ENCODE data around the gene REG1A.

Gene REG1A

GRCh38 chr2:79101024-79101423 lies 19.3 kb upstream of the REG1A start:
- H3K14ac ChIP-seq (ENCODE audit: low read length) = no peak overlapping the region
- no peak overlapping the region for H3K4me3 ChIP-seq (ENCODE audit: low read depth, low read length)
- H4K8ac ChIP-seq (ENCODE audit: low read depth, low read length) = no peak overlapping the region
- H4K91ac ChIP-seq (ENCODE audit: low read depth, low read length) = no peak overlapping the region
- H2BK12ac ChIP-seq (ENCODE audit: low read length) = no peak overlapping the region
- H3K79me1 ChIP-seq (ENCODE audit: low read length) = no peaks in the 10 kb centered on the region
- H2BK120ac ChIP-seq (ENCODE audit: insufficient read depth, low read length, poor library complexity) = no peak overlapping the region
- no peak for DNase-seq
- H2AFZ ChIP-seq (ENCODE audit: insufficient read depth, low read length, poor library complexity) = no peak overlapping the region
- no peaks in the 10 kb centered on the region for H3K79me2 ChIP-seq (ENCODE audit: control insufficient read depth, insufficient read depth, low read length, poor library complexity)
- H4K12ac ChIP-seq (ENCODE audit: low read depth, low read length) = no peak overlapping the region
- no peak overlapping the region for H2BK5ac ChIP-seq (ENCODE audit: low read depth, low read length, poor library complexity)
- no peaks in the 10 kb centered on the region for H3K27me3 ChIP-seq (ENCODE audit: insufficient read depth, low read length)
- no peaks in the 10 kb centered on the region for H3K36me3 ChIP-seq (ENCODE audit: control insufficient read depth in 1 of 2, insufficient read depth in 2 of 2, low read length in 2 of 2)
- no peak overlapping the region for H3K9ac ChIP-seq (ENCODE audit: low read length)
- H3K4me1 ChIP-seq (ENCODE audit: control insufficient read depth in 1 of 2, insufficient read depth in 2 of 2, low read length in 2 of 2) = no peaks in the 10 kb centered on the region
- H3K18ac ChIP-seq (ENCODE audit: low read length) = no peak overlapping the region
- no peak overlapping the region for H3K4me2 ChIP-seq (ENCODE audit: low read length)
- H2AK5ac ChIP-seq (ENCODE audit: low read length) = no peak overlapping the region
- peaks cover 2% of the 10 kb centered on the region for H3K9me3 ChIP-seq (ENCODE audit: insufficient read depth, low read depth, low read length)
- no peak overlapping the region for H3K27ac ChIP-seq (ENCODE audit: low read depth, low read length)
- H3K23ac ChIP-seq (ENCODE audit: low read length) = no peak overlapping the region
- no CpG with 5 or more reads among the region's 2 CpGs for WGBS (ENCODE audit: extremely low coverage, insufficient coverage, insufficient read length)
- no peak overlapping the region for H3K4ac ChIP-seq (ENCODE audit: low read depth, low read length)

DNA sequence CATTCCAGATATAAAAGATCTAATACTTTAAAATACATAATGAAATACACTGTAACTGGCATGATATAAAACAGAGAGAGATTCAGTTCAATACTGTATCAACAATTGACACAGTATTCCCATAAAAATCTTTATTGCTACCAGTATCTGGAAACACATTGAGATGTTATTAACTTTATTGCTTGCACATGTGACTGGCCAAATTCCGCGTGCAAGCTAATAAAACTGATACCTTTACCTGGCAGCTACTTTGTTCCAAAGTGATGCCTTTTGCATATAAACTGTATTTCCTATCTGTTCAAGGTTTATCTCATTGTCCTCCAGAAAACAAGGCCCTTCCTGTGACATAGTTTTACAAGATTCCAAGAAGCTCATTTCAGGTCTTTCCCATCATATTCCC lies 17.1 kb upstream of the REG1A start:
- Histone ChIP-seq H4K12ac (ENCODE audit: low read depth, low read length) (no peak overlapping the region), H3K27me3 (ENCODE audit: insufficient read depth, low read length) (no peaks in the 10 kb centered on the region), H3K79me1 (ENCODE audit: low read length) (no peaks in the 10 kb centered on the region), H3K18ac (ENCODE audit: low read length) (no peak overlapping the region), H4K91ac (ENCODE audit: low read depth, low read length) (no peak overlapping the region), H4K8ac (ENCODE audit: low read depth, low read length) (no peak overlapping the region), H2BK12ac (ENCODE audit: low read length) (no peak overlapping the region), H3K27ac (ENCODE audit: low read depth, low read length) (no peak overlapping the region), H3K23ac (ENCODE audit: low read length) (no peak overlapping the region), H3K79me2 (ENCODE audit: control insufficient read depth, insufficient read depth, low read length, poor library complexity) (no peaks in the 10 kb centered on the region), H3K4ac (ENCODE audit: low read depth, low read length) (no peak overlapping the region), H3K9me3 (ENCODE audit: insufficient read depth, low read depth, low read length) (peaks cover 2% of the 10 kb centered on the region), H3K4me1 (ENCODE audit: control insufficient read depth in 1 of 2, insufficient read depth in 2 of 2, low read length in 2 of 2) (no peaks in the 10 kb centered on the region), H3K4me2 (ENCODE audit: low read length) (no peak overlapping the region), H3K9ac (ENCODE audit: low read length) (no peak overlapping the region), H3K36me3 (ENCODE audit: control insufficient read depth in 1 of 2, insufficient read depth in 2 of 2, low read length in 2 of 2) (no peaks in the 10 kb centered on the region), H3K14ac (ENCODE audit: low read length) (no peak overlapping the region), H2BK120ac (ENCODE audit: insufficient read depth, low read length, poor library complexity) (no peak overlapping the region), H2AK5ac (ENCODE audit: low read length) (no peak overlapping the region), H2BK5ac (ENCODE audit: low read depth, low read length, poor library complexity) (no peak overlapping the region), H3K4me3 (ENCODE audit: low read depth, low read length) (no peak overlapping the region), H2AFZ (ENCODE audit: insufficient read depth, low read length, poor library complexity) (no peak overlapping the region)
- WGBS (ENCODE audit: extremely low coverage, insufficient coverage, insufficient read length) = no CpG with 5 or more reads among the region's 2 CpGs
- no peak for DNase-seq

DNA sequence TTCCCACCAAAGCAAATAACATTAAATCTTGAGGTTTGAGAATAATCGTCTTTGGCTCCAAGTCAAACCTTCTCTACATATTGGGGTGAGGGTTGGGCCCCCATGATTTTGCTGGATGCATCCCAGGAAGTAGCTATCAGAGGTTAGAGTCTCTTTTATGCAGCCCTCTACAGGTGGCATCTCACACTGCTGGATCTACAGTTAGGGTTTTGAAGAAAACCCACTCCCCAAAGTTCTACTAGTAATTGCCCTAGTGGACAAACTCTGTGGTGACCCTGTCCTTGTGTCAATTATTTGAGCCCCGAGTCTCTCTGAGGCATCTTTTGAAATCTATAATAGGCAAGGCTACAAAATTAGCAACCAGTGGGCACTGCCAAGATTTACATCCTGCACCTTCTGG lies 15.0 kb upstream of the REG1A start:
- Histone ChIP-seq H2AFZ (ENCODE audit: insufficient read depth, low read length, poor library complexity) (no peak overlapping the region), H3K9me3 (ENCODE audit: insufficient read depth, low read depth, low read length) (peaks cover 2% of the 10 kb centered on the region), H2BK5ac (ENCODE audit: low read depth, low read length, poor library complexity) (no peak overlapping the region), H3K4me3 (ENCODE audit: low read depth, low read length) (no peak overlapping the region), H3K14ac (ENCODE audit: low read length) (no peak overlapping the region), H2BK12ac (ENCODE audit: low read length) (no peak overlapping the region), H3K79me1 (ENCODE audit: low read length) (no peaks in the 10 kb centered on the region), H2BK120ac (ENCODE audit: insufficient read depth, low read length, poor library complexity) (no peak overlapping the region), H2AK5ac (ENCODE audit: low read length) (no peak overlapping the region), H3K79me2 (ENCODE audit: control insufficient read depth, insufficient read depth, low read length, poor library complexity) (no peaks in the 10 kb centered on the region), H3K4me2 (ENCODE audit: low read length) (no peak overlapping the region), H4K8ac (ENCODE audit: low read depth, low read length) (no peak overlapping the region), H3K27ac (ENCODE audit: low read depth, low read length) (no peak overlapping the region), H3K27me3 (ENCODE audit: insufficient read depth, low read length) (no peaks in the 10 kb centered on the region), H3K4ac (ENCODE audit: low read depth, low read length) (no peak overlapping the region), H3K4me1 (ENCODE audit: control insufficient read depth in 1 of 2, insufficient read depth in 2 of 2, low read length in 2 of 2) (no peaks in the 10 kb centered on the region), H4K12ac (ENCODE audit: low read depth, low read length) (no peak overlapping the region), H3K23ac (ENCODE audit: low read length) (no peak overlapping the region), H3K9ac (ENCODE audit: low read length) (no peak overlapping the region), H4K91ac (ENCODE audit: low read depth, low read length) (no peak overlapping the region), H3K36me3 (ENCODE audit: control insufficient read depth in 1 of 2, insufficient read depth in 2 of 2, low read length in 2 of 2) (no peaks in the 10 kb centered on the region), H3K18ac (ENCODE audit: low read length) (no peak overlapping the region)
- no CpG with 5 or more reads among the region's 2 CpGs for WGBS (ENCODE audit: extremely low coverage, insufficient coverage, insufficient read length)
- DNase-seq = no peak

DNA sequence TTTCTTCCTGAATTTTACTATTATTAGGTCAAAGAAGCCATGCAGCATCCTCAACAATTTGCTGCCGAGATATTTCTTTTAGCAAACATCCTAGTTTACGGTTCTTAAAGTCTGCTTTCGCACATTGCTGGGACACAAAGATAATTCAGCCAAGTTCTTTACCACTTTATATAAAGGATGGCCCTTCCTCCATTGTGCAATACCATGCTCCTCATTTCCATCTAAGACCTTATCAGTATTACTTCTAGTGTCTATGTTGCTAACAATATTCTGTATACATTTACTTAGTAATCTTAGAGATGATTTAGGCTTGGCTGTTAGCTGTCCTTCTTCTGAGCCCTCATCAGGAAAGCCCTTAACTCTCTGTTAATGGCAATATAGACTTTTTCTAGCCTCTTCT lies 8.0 kb upstream of the REG1A start:
- WGBS (ENCODE audit: extremely low coverage, insufficient coverage, insufficient read length) = no CpG with 5 or more reads among the region's 3 CpGs
- Histone ChIP-seq H3K4me3 (ENCODE audit: low read depth, low read length) (no peak overlapping the region), H3K4ac (ENCODE audit: low read depth, low read length) (no peak overlapping the region), H3K18ac (ENCODE audit: low read length) (no peak overlapping the region), H3K23ac (ENCODE audit: low read length) (no peak overlapping the region), H3K36me3 (ENCODE audit: control insufficient read depth in 1 of 2, insufficient read depth in 2 of 2, low read length in 2 of 2) (no peaks in the 10 kb centered on the region), H3K4me2 (ENCODE audit: low read length) (no peak overlapping the region), H2AK5ac (ENCODE audit: low read length) (no peak overlapping the region), H4K12ac (ENCODE audit: low read depth, low read length) (no peak overlapping the region), H3K14ac (ENCODE audit: low read length) (no peak overlapping the region), H3K9me3 (ENCODE audit: insufficient read depth, low read depth, low read length) (peaks cover 3% of the 10 kb centered on the region), H2BK120ac (ENCODE audit: insufficient read depth, low read length, poor library complexity) (no peak overlapping the region), H4K8ac (ENCODE audit: low read depth, low read length) (no peak overlapping the region), H2AFZ (ENCODE audit: insufficient read depth, low read length, poor library complexity) (no peak overlapping the region), H3K9ac (ENCODE audit: low read length) (no peak overlapping the region), H2BK5ac (ENCODE audit: low read depth, low read length, poor library complexity) (no peak overlapping the region), H3K27ac (ENCODE audit: low read depth, low read length) (no peak overlapping the region), H3K4me1 (ENCODE audit: control insufficient read depth in 1 of 2, insufficient read depth in 2 of 2, low read length in 2 of 2) (no peaks in the 10 kb centered on the region), H3K79me1 (ENCODE audit: low read length) (no peaks in the 10 kb centered on the region), H3K79me2 (ENCODE audit: control insufficient read depth, insufficient read depth, low read length, poor library complexity) (no peaks in the 10 kb centered on the region), H4K91ac (ENCODE audit: low read depth, low read length) (no peak overlapping the region), H3K27me3 (ENCODE audit: insufficient read depth, low read length) (no peaks in the 10 kb centered on the region), H2BK12ac (ENCODE audit: low read length) (no peak overlapping the region)
- DNase-seq = no peak
